HCT116 (cell line): ENCODE results near the gene FOXO6. TPM values are rescaled to one million over a fixed set of nuclear protein-coding genes. Genes with fewer than 3 reads are reported as not detected.

Experiments
- ATAC-seq: fragments of 200-7000 bp; cut with Tn5 transposase; 2 replicates; pipeline ENCODE4 v1.9.1; 2020; ENCODE audit warnings: mild to moderate bottlenecking, moderate library complexity
- BruUV-seq: library from RNA; stranded (reverse); fragments of 400-500 nt; replicated peaks from 2 replicates; lab custom pipeline; 2021; lab: Mats Ljungman, UMichigan
- CTCF ChIA-PET: fragments of 300-600 bp; sonication (Branson Sonifier 250); formaldehyde crosslinking; loops from one replicate; lab custom pipeline; 2021; ENCODE audit warnings: antibody characterized with exemption; lab: Charles Lee
- POLR2A ChIA-PET: fragments of 300-600, 350-600 bp; sonication (Branson Sonifier 250); formaldehyde crosslinking; loops from one replicate; lab custom pipeline; 2021; ENCODE audit warnings: antibody characterized with exemption; lab: Charles Lee
- RAD21 ChIA-PET, 2 experiments: fragments of 300-600 bp; sonication (Branson Sonifier 250); formaldehyde crosslinking; loops; one replicate each; lab custom pipeline; 2023; ENCODE audit warnings: low total read pairs in 2 of 2; ENCODE audit not compliant: uncharacterized antibody in 2 of 2, unreplicated experiment in 2 of 2, low non-redundant PET in 1 of 2; lab: Charles Lee
- DNase-seq: peaks from one replicate; pipeline ENCODE4 v3.0.0-alpha.2; 2010; ENCODE audit warnings: low read depth, low spot score
- H2AFZ ChIP-seq: fragments of 200-600 bp; shearing (Covaris generic), sonication (generic); 2 replicates; pipeline ENCODE4 v1.6.1; 2017; ENCODE audit warnings: low read depth, mixed run types, mixed read lengths, antibody characterized with exemption, low read length; ENCODE audit not compliant: poor library complexity, severe bottlenecking
- H3K27ac ChIP-seq: 2 replicates; pipeline ENCODE4 v1.5.1; 2012; ENCODE audit warnings: low read depth, low read length
- H3K27me3 ChIP-seq: fragments of 200-600 bp; sonication (generic); 2 replicates; pipeline ENCODE4 v1.6.1; 2016; ENCODE audit warnings: mixed run types, low read length, mixed read lengths; ENCODE audit not compliant: insufficient read depth
- H3K36me3 ChIP-seq, 2 experiments: fragments of 200-500 bp in 1 of 2; fragments of 200-600 bp in 1 of 2; sonication (Bioruptor generic) in 1 of 2; sonication (generic) in 1 of 2; 2 replicates each; pipeline versions ENCODE4 v1.5.1 to v1.6.1; 2014 to 2016; ENCODE audit warnings: low read length in 2 of 2, inconsistent platforms in 1 of 2, mixed read lengths in 1 of 2, mixed run types in 1 of 2; ENCODE audit not compliant: insufficient read depth in 2 of 2, control insufficient read depth in 1 of 2
- H3K4me1 ChIP-seq, 2 experiments: fragments of 200-600 bp in 1 of 2; sonication (generic) in 1 of 2; 2 replicates each; pipeline versions ENCODE4 v1.5.1 to v1.6.1; 2012 to 2017; ENCODE audit warnings: low read length in 2 of 2, inconsistent platforms in 1 of 2, mild to moderate bottlenecking in 1 of 2, mixed read lengths in 1 of 2, mixed run types in 1 of 2, moderate library complexity in 1 of 2; ENCODE audit not compliant: insufficient read depth in 2 of 2, control insufficient read depth in 1 of 2
- H3K4me2 ChIP-seq: fragments of 200-600 bp; sonication (generic); 2 replicates; pipeline ENCODE4 v1.6.1; 2017; ENCODE audit warnings: mixed run types, low read length, mixed read lengths
- H3K4me3 ChIP-seq, 2 experiments: fragments of 200-600 bp in 1 of 2; sonication (generic) in 1 of 2; replicated peaks in 1 of 2; 2 replicates each; pipeline ENCODE4 v1.5.1; 2011 to 2016; ENCODE audit warnings: low read length in 2 of 2, control low read depth in 1 of 2, low read depth in 1 of 2, mild to moderate bottlenecking in 1 of 2, mixed read lengths in 1 of 2, mixed run types in 1 of 2
- H3K79me2 ChIP-seq: fragments of 200-600 bp; sonication (generic); 2 replicates; pipeline ENCODE4 v1.6.1; 2017; ENCODE audit warnings: mild to moderate bottlenecking, mixed run types, low read length, moderate library complexity, mixed read lengths; ENCODE audit not compliant: insufficient read depth
- H3K9ac ChIP-seq: fragments of 200-600 bp; sonication (generic); 2 replicates; pipeline ENCODE4 v1.6.1; 2016; ENCODE audit warnings: low read length, mixed read lengths
- H3K9me2 ChIP-seq: fragments of 200-600 bp; sonication (generic), shearing (Covaris generic); 2 replicates; pipeline ENCODE4 v1.6.1; 2017; ENCODE audit warnings: mixed run types, mild to moderate bottlenecking, moderate library complexity; ENCODE audit not compliant: insufficient read depth
- H3K9me3 ChIP-seq, 2 experiments: fragments of 200-500 bp in 1 of 2; fragments of 200-600 bp in 1 of 2; sonication (Bioruptor generic) in 1 of 2; sonication (generic) in 1 of 2; 2 replicates each; pipeline ENCODE4 v1.6.1; 2014 to 2017; ENCODE audit warnings: low read length in 2 of 2, mixed read lengths in 2 of 2, inconsistent platforms in 1 of 2, low read depth in 1 of 2, mild to moderate bottlenecking in 1 of 2, mixed run types in 1 of 2, moderate library complexity in 1 of 2; ENCODE audit not compliant: control insufficient read depth in 1 of 2, insufficient read depth in 1 of 2
- H4K20me1 ChIP-seq: fragments of 200-600 bp; sonication (generic), shearing (Covaris generic); 2 replicates; pipeline ENCODE4 v1.6.1; 2017; ENCODE audit warnings: mixed run types, mild to moderate bottlenecking, moderate library complexity; ENCODE audit not compliant: insufficient read depth
- ATF3 ChIP-seq: IDR thresholded peaks from 2 replicates; pipeline ENCODE4 v1.6.1; 2012
- CBX3 ChIP-seq: IDR thresholded peaks from 2 replicates; pipeline ENCODE4 v1.6.1; 2012; ENCODE audit warnings: low read depth
- CEBPB ChIP-seq: IDR thresholded peaks from 2 replicates; pipeline ENCODE4 v1.6.1; 2012; ENCODE audit warnings: low read depth
- EGR1 ChIP-seq: IDR thresholded peaks from 2 replicates; pipeline ENCODE4 v1.6.1; 2012; ENCODE audit warnings: low read depth
- ELF1 ChIP-seq: IDR thresholded peaks from 2 replicates; pipeline ENCODE4 v1.6.1; 2012; ENCODE audit warnings: low read depth, borderline replicate concordance
- EZH2 ChIP-seq: fragments of 200-600 bp; sonication (generic); IDR thresholded peaks from 2 replicates; pipeline ENCODE4 v1.6.1; 2017; ENCODE audit warnings: antibody characterized with exemption, mixed run types
- EZH2phosphoT487 ChIP-seq: fragments of 200-600 bp; IDR thresholded peaks from 2 replicates; pipeline ENCODE4 v1.6.1; 2018; ENCODE audit warnings: antibody characterized with exemption, borderline replicate concordance
- FOSL1 ChIP-seq: IDR thresholded peaks from 2 replicates; pipeline ENCODE4 v1.6.1; 2012; ENCODE audit warnings: low read depth
- JUND ChIP-seq: IDR thresholded peaks from 2 replicates; pipeline ENCODE4 v1.6.1; 2012
- POLR2A ChIP-seq: IDR thresholded peaks from 2 replicates; pipeline ENCODE4 v1.7.0; 2011; ENCODE audit warnings: borderline replicate concordance; ENCODE audit not compliant: insufficient read depth, insufficient read length; ENCODE audit errors: extremely low read depth
- POLR2AphosphoS5 ChIP-seq: IDR thresholded peaks from 2 replicates; pipeline ENCODE4 v1.6.1; 2011; ENCODE audit warnings: mild to moderate bottlenecking, low read depth, low read length, moderate library complexity
- RAD21 ChIP-seq: IDR thresholded peaks from 2 replicates; pipeline ENCODE4 v1.6.1; 2012; ENCODE audit warnings: low read depth, mild to moderate bottlenecking
- REST ChIP-seq: IDR thresholded peaks from 2 replicates; pipeline ENCODE4 v1.6.1; 2012; ENCODE audit warnings: low read depth
- SP1 ChIP-seq: IDR thresholded peaks from 2 replicates; pipeline ENCODE4 v1.6.1; 2012; ENCODE audit warnings: low read depth
- SRF ChIP-seq: IDR thresholded peaks from 2 replicates; pipeline ENCODE4 v1.6.1; 2012; ENCODE audit warnings: low read depth
- TCF7L2 ChIP-seq: IDR thresholded peaks from 2 replicates; pipeline ENCODE4 v1.7.0; 2011; ENCODE audit warnings: borderline replicate concordance, inconsistent platforms; ENCODE audit not compliant: insufficient read depth, insufficient read length; ENCODE audit errors: extremely low read depth
- YY1 ChIP-seq: IDR thresholded peaks from 2 replicates; pipeline ENCODE4 v1.6.1; 2011; ENCODE audit warnings: low read length, low read depth, moderate library complexity, mild to moderate bottlenecking; ENCODE audit not compliant: insufficient replicate concordance; ENCODE audit errors: extremely low read depth
- ZBTB33 ChIP-seq: IDR thresholded peaks from 2 replicates; pipeline ENCODE4 v1.6.1; 2011; ENCODE audit warnings: mild to moderate bottlenecking, low read length, moderate library complexity; ENCODE audit not compliant: insufficient replicate concordance; ENCODE audit errors: extremely low read depth
- ZFX ChIP-seq: fragments of 450-650 bp; IDR thresholded peaks from 2 replicates; pipeline ENCODE4 v1.6.1; 2017
- ZNF274 ChIP-seq: fragments of 200-500 bp; sonication (Bioruptor generic); IDR thresholded peaks from 2 replicates; pipeline ENCODE4 v1.6.1; 2014; ENCODE audit warnings: mild to moderate bottlenecking, low read depth, low read length, inconsistent platforms
- intact Hi-C: fragments of 100-400 bp; cut with micrococcal nuclease; formaldehyde crosslinking; loops from 2 replicates; pipeline ENCODE4 v1.10.0; 2022
- total RNA-seq: library from RNA; stranded (reverse); gene quantifications from one replicate; pipeline ENCODE4 v1.2.1, GENCODE V29; 2021; ENCODE audit not compliant: unreplicated experiment

The FOXO6 gene
- total RNA-seq, 1 experiment from 2014 or later: 7.0 TPM

GRCh38 chr1:41347276-41347675 lies 14.0 kb upstream of the FOXO6 start:
- Histone ChIP-seq H3K79me2 (no peaks in the 10 kb centered on the region), H3K27ac (no peak overlapping the region), H3K4me1 (peaks cover 3 to 7% of the 10 kb centered on the region in 2 experiments), H4K20me1 (no peaks in the 10 kb centered on the region), H3K27me3 (no peaks in the 10 kb centered on the region), H3K9ac (no peak overlapping the region), H3K9me3 (no peaks in the 10 kb centered on the region), H3K9me2 (no peaks in the 10 kb centered on the region), H3K36me3 (no peaks in the 10 kb centered on the region), H3K4me3 (no peak overlapping the region), H2AFZ (no peak overlapping the region), H3K4me2 (no peak overlapping the region)
- no TSS peak for BruUV-seq
- ChIA-PET RAD21 (no interaction called here), CTCF (no interaction called here), POLR2A (no interaction called here)
- intact Hi-C loops: loop anchor here (10.0 kb wide), 1 partner anchor 1418 kb away; the partner anchor contains the start of genes C1orf50 and P3H1
- TF ChIP-seq EZH2phosphoT487: no peak
- no peak for TF ChIP-seq CBX3
- TF ChIP-seq ELF1: no peak
- TF ChIP-seq RAD21: no peak
- no peak for TF ChIP-seq SP1
- no peak for TF ChIP-seq ATF3
- TF ChIP-seq EGR1: no peak
- no peak for TF ChIP-seq JUND
- no peak for TF ChIP-seq ZNF274
- TF ChIP-seq ZFX: no peak
- TF ChIP-seq ZBTB33: no peak
- no peak for TF ChIP-seq FOSL1
- TF ChIP-seq POLR2AphosphoS5: no peak
- TF ChIP-seq REST: no peak
- TF ChIP-seq TCF7L2: no peak
- no peak for TF ChIP-seq EZH2
- no peak for TF ChIP-seq SRF
- no peak for TF ChIP-seq POLR2A
- TF ChIP-seq YY1: no peak
- no peak for TF ChIP-seq CEBPB
- DNase-seq (no peak), ATAC-seq (no peak)
